ENCODE measurements around the gene MCCC2. TPM values are rescaled to one million over a fixed set of nuclear protein-coding genes. Genes with fewer than 3 reads are reported as not detected.
"Not testable (repeated sequence)": the region's sequence is repeated elsewhere in the genome, so short reads cannot be mapped to it uniquely, and the experiment has no call there.

Gene MCCC2
- total RNA-seq, 2 donors from 2014 or later, result 50.4 to 64.2 TPM

- H3K27ac Mint-ChIP-seq, result no peak overlapping the region
- H3K27me3 Mint-ChIP-seq, result no peaks in the 10 kb centered on the region
- peaks cover 12% of the 10 kb centered on the region for H3K36me3 Mint-ChIP-seq
- H3K4me1 Mint-ChIP-seq (ENCODE audit: low read depth in 2 of 2), result no peaks in the 10 kb centered on the region
- no peak overlapping the region for H3K4me3 Mint-ChIP-seq
- H3K9me3 Mint-ChIP-seq, result no peaks in the 10 kb centered on the region
- no peak for DNase-seq (ENCODE audit: low spot score)
- no peak for ATAC-seq
Measured at GRCh38 chr5:71658916-71659662, 71.9 kb downstream of the MCCC2 start.

GRCh38 chr5:71662381-71662780 lies 75.2 kb downstream of the MCCC2 start:
- DNase-seq (ENCODE audit: low spot score) (no peak), ATAC-seq (no peak)
- no peak overlapping the region for H3K27ac Mint-ChIP-seq
- no peaks in the 10 kb centered on the region for H3K9me3 Mint-ChIP-seq
- peaks cover 8% of the 10 kb centered on the region in 2 donors for H3K27me3 Mint-ChIP-seq
- H3K4me1 Mint-ChIP-seq (ENCODE audit: low read depth in 2 of 2), result no peaks in the 10 kb centered on the region
- H3K4me3 Mint-ChIP-seq, result no peak overlapping the region
- peaks cover 11% of the 10 kb centered on the region for H3K36me3 Mint-ChIP-seq

- H3K27ac Mint-ChIP-seq, result no peak overlapping the region
- peaks cover 1% of the 10 kb centered on the region for H3K36me3 Mint-ChIP-seq
- no peaks in the 10 kb centered on the region for H3K4me1 Mint-ChIP-seq (ENCODE audit: low read depth in 2 of 2)
- H3K4me3 Mint-ChIP-seq, result no peak overlapping the region
- DNase-seq (ENCODE audit: low spot score) (no peak), ATAC-seq (no peak)
- H3K9me3 Mint-ChIP-seq, result no peaks in the 10 kb centered on the region
- H3K27me3 Mint-ChIP-seq, result peaks cover 8 to 11% of the 10 kb centered on the region in 2 donors
Measured at GRCh38 chr5:71663191-71663969, 76.2 kb downstream of the MCCC2 start.

- not testable (repeated sequence) for H3K4me1 Mint-ChIP-seq (ENCODE audit: low read depth in 2 of 2); H3K27ac Mint-ChIP-seq; H3K36me3 Mint-ChIP-seq; H3K9me3 Mint-ChIP-seq; H3K4me3 Mint-ChIP-seq; ATAC-seq; DNase-seq (ENCODE audit: low spot score)
- H3K27me3 Mint-ChIP-seq, result peaks cover 8 to 11% of the 10 kb centered on the region in 2 donors
Measured at GRCh38 chr5:71664615-71665014, 77.5 kb downstream of the MCCC2 start.

GRCh38 chr5:71666321-71666720 lies 79.2 kb downstream of the MCCC2 start:
- DNase-seq (ENCODE audit: low spot score) (no peak), ATAC-seq (no peak)
- Mint-ChIP-seq H3K36me3 (no peaks in the 10 kb centered on the region), H3K4me1 (ENCODE audit: low read depth in 2 of 2) (no peaks in the 10 kb centered on the region), H3K27ac (no peak overlapping the region), H3K27me3 (peaks cover 8 to 15% of the 10 kb centered on the region in 2 donors), H3K4me3 (no peak overlapping the region), H3K9me3 (no peaks in the 10 kb centered on the region)

- H3K9me3 Mint-ChIP-seq, result no peaks in the 10 kb centered on the region
- no peak overlapping the region for H3K4me3 Mint-ChIP-seq
- no peak overlapping the region for H3K27ac Mint-ChIP-seq
- peaks cover 4% of the 10 kb centered on the region for H3K36me3 Mint-ChIP-seq
- DNase-seq (ENCODE audit: low spot score), result no peak
- peaks cover 36 to 58% of the 10 kb centered on the region in 2 donors for H3K27me3 Mint-ChIP-seq
- no peak for ATAC-seq
- H3K4me1 Mint-ChIP-seq (ENCODE audit: low read depth in 2 of 2), result no peaks in the 10 kb centered on the region
Measured at GRCh38 chr5:71677977-71678376, 90.8 kb downstream of the MCCC2 start.

- Mint-ChIP-seq H3K4me1 (ENCODE audit: low read depth in 2 of 2) (no peaks in the 10 kb centered on the region), H3K9me3 (no peaks in the 10 kb centered on the region), H3K27me3 (peaks cover 32 to 50% of the 10 kb centered on the region in 2 donors)
Measured at GRCh38 chr5:71679714-71680113, 92.6 kb downstream of the MCCC2 start.

GRCh38 chr5:71680510-71680909 lies 93.4 kb downstream of the MCCC2 start:
- Mint-ChIP-seq H3K4me1 (ENCODE audit: low read depth in 2 of 2) (no peaks in the 10 kb centered on the region), H3K4me3 (no peak overlapping the region), H3K9me3 (no peaks in the 10 kb centered on the region), H3K27ac (no peak overlapping the region), H3K36me3 (peaks cover 9% of the 10 kb centered on the region), H3K27me3 (peaks cover 34 to 50% of the 10 kb centered on the region in 2 donors)
- DNase-seq (ENCODE audit: low spot score) (no peak), ATAC-seq (no peak)

More at GRCh38 chr5:71679714-71680113, 92.6 kb downstream of the MCCC2 start:
- H3K36me3 Mint-ChIP-seq, result peaks cover 5% of the 10 kb centered on the region
- ATAC-seq (no peak), DNase-seq (ENCODE audit: low spot score) (no peak)
- no peak overlapping the region for H3K4me3 Mint-ChIP-seq
- H3K27ac Mint-ChIP-seq, result no peak overlapping the region

- no peak overlapping the region for H3K4me3 Mint-ChIP-seq
- H3K27ac Mint-ChIP-seq, result no peak overlapping the region
- peaks cover 31 to 50% of the 10 kb centered on the region in 2 donors for H3K27me3 Mint-ChIP-seq
- no peaks in the 10 kb centered on the region for H3K4me1 Mint-ChIP-seq (ENCODE audit: low read depth in 2 of 2)
- ATAC-seq (no peak), DNase-seq (ENCODE audit: low spot score) (no peak)
- no peaks in the 10 kb centered on the region for H3K9me3 Mint-ChIP-seq
- peaks cover 15% of the 10 kb centered on the region for H3K36me3 Mint-ChIP-seq
Measured at GRCh38 chr5:71681296-71681695, 94.2 kb downstream of the MCCC2 start.

GRCh38 chr5:71684309-71684708 lies 97.2 kb downstream of the MCCC2 start:
- no peaks in the 10 kb centered on the region for H3K4me1 Mint-ChIP-seq (ENCODE audit: low read depth in 2 of 2)
- H3K27me3 Mint-ChIP-seq, result peaks cover 35 to 58% of the 10 kb centered on the region in 2 donors
- no peak overlapping the region for H3K4me3 Mint-ChIP-seq
- H3K27ac Mint-ChIP-seq, result no peak overlapping the region
- peaks cover 15% of the 10 kb centered on the region for H3K36me3 Mint-ChIP-seq
- ATAC-seq (no peak), DNase-seq (ENCODE audit: low spot score) (no peak)
- H3K9me3 Mint-ChIP-seq, result no peaks in the 10 kb centered on the region

GRCh38 chr5:71693828-71694427 lies 106.8 kb downstream of the MCCC2 start:
- DNase-seq (ENCODE audit: low spot score) (no peak), ATAC-seq (no peak)
- H3K27ac Mint-ChIP-seq, result no peak overlapping the region
- no peak overlapping the region for H3K4me3 Mint-ChIP-seq
- H3K36me3 Mint-ChIP-seq, result peaks cover 6% of the 10 kb centered on the region
- peaks cover 4% of the 10 kb centered on the region for H3K9me3 Mint-ChIP-seq
- H3K4me1 Mint-ChIP-seq (ENCODE audit: low read depth in 2 of 2), result peaks cover 5 to 6% of the 10 kb centered on the region in 2 donors
- H3K27me3 Mint-ChIP-seq, result peaks cover 12 to 20% of the 10 kb centered on the region in 2 donors

- Mint-ChIP-seq H3K27me3 (peaks cover 12 to 16% of the 10 kb centered on the region in 2 donors), H3K4me3 (no peak overlapping the region), H3K36me3 (peaks cover 6% of the 10 kb centered on the region), H3K27ac (no peak overlapping the region), H3K9me3 (peaks cover 4% of the 10 kb centered on the region), H3K4me1 (ENCODE audit: low read depth in 2 of 2) (peaks cover 5 to 6% of the 10 kb centered on the region in 2 donors)
- DNase-seq (ENCODE audit: low spot score) (no peak), ATAC-seq (peak; percentile 24 to 27)
Measured at GRCh38 chr5:71695071-71695470, 107.9 kb downstream of the MCCC2 start.

- Mint-ChIP-seq H3K27me3 (peaks cover 12 to 16% of the 10 kb centered on the region in 2 donors), H3K4me1 (ENCODE audit: low read depth in 2 of 2) (peaks cover 5 to 6% of the 10 kb centered on the region in 2 donors), H3K36me3 (peaks cover 6% of the 10 kb centered on the region), H3K4me3 (no peak overlapping the region), H3K27ac (no peak overlapping the region), H3K9me3 (peaks cover 4% of the 10 kb centered on the region)
- ATAC-seq, result no peak
- no peak for DNase-seq (ENCODE audit: low spot score)
Measured at GRCh38 chr5:71695595-71695994, 108.5 kb downstream of the MCCC2 start.

GRCh38 chr5:71697967-71698366 lies 110.8 kb downstream of the MCCC2 start:
- H3K9me3 Mint-ChIP-seq, result peaks cover 4% of the 10 kb centered on the region
- ATAC-seq (no peak), DNase-seq (ENCODE audit: low spot score) (no peak)
- peaks cover 12 to 17% of the 10 kb centered on the region in 2 donors for H3K27me3 Mint-ChIP-seq
- H3K36me3 Mint-ChIP-seq, result peaks cover 6% of the 10 kb centered on the region
- peaks cover 5 to 6% of the 10 kb centered on the region in 2 donors for H3K4me1 Mint-ChIP-seq (ENCODE audit: low read depth in 2 of 2)
- H3K27ac Mint-ChIP-seq, result no peak overlapping the region
- H3K4me3 Mint-ChIP-seq, result peak overlapping the region; percentile 42
